Thoracic aorta (tissue), 2 donors: ENCODE data around the gene TMC8. TPM values are rescaled to one million over a fixed set of nuclear protein-coding genes. Genes with fewer than 3 reads are reported as not detected.
"Not testable (repeated sequence)": the region's sequence is repeated elsewhere in the genome, so short reads cannot be mapped to it uniquely, and the experiment has no call there.

Source experiments
- ATAC-seq: fragments of 150-250 bp; one replicate; pipeline ENCODE4 v1.8.0; 2017; ENCODE audit warnings: low read depth; ENCODE audit not compliant: insufficient number of reproducible peaks, low FRiP score
- DNase-seq: peaks from one replicate; pipeline ENCODE4 v3.0.0-alpha.2; 2020; ENCODE audit warnings: low spot score
- H3K27ac ChIP-seq, 2 donors: fragments of 200-600 bp; sonication (generic); 1 replicate in 1 of 2; 2 replicates in 1 of 2; pipeline ENCODE4 v1.5.1; 2016; ENCODE audit warnings: mild to moderate bottlenecking in 2 of 2, moderate library complexity in 2 of 2
- H3K27me3 ChIP-seq: fragments of 200-600 bp; sonication (generic); replicated peaks from 2 replicates; pipeline ENCODE4 v1.6.0; 2016; ENCODE audit warnings: mild to moderate bottlenecking; ENCODE audit not compliant: insufficient read depth
- H3K36me3 ChIP-seq: fragments of 200-600 bp; sonication (generic); one replicate; pipeline ENCODE4 v1.5.1; 2016
- H3K4me1 ChIP-seq, 2 donors: fragments of 200-600 bp; sonication (generic); 1 replicate in 1 of 2; 2 replicates in 1 of 2; pipeline versions ENCODE4 v1.5.1 to v1.6.0; 2016; ENCODE audit warnings: low read depth in 2 of 2, mild to moderate bottlenecking in 1 of 2; ENCODE audit not compliant: control insufficient read depth in 1 of 2
- H3K4me3 ChIP-seq: fragments of 200-600 bp; sonication (generic); 2 replicates; pipeline ENCODE4 v1.5.1; 2016; ENCODE audit warnings: mild to moderate bottlenecking
- H3K9me3 ChIP-seq: fragments of 200-600 bp; sonication (generic); 2 replicates; pipeline ENCODE4 v1.5.1; 2016
- total RNA-seq, 2 donors: library from RNA; depleted of rRNA; stranded (reverse); fragments of >200 nt; gene quantifications; one replicate each; pipeline versions ENCODE4 v1.1.0 to v1.2.3, GENCODE V29; 2016
- TF ChIP-seq, protein P1 (sequence below): fragments of 200-600 bp; sonication (generic); IDR thresholded peaks from one replicate; pipeline ENCODE4 v1.5.1; 2019; ENCODE audit warnings: antibody characterized with exemption

TMC8 gene, protein sequence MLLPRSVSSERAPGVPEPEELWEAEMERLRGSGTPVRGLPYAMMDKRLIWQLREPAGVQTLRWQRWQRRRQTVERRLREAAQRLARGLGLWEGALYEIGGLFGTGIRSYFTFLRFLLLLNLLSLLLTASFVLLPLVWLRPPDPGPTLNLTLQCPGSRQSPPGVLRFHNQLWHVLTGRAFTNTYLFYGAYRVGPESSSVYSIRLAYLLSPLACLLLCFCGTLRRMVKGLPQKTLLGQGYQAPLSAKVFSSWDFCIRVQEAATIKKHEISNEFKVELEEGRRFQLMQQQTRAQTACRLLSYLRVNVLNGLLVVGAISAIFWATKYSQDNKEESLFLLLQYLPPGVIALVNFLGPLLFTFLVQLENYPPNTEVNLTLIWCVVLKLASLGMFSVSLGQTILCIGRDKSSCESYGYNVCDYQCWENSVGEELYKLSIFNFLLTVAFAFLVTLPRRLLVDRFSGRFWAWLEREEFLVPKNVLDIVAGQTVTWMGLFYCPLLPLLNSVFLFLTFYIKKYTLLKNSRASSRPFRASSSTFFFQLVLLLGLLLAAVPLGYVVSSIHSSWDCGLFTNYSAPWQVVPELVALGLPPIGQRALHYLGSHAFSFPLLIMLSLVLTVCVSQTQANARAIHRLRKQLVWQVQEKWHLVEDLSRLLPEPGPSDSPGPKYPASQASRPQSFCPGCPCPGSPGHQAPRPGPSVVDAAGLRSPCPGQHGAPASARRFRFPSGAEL
- 1 to 10 TPM; 5.6 to 9.3 TPM for total RNA-seq

DNA sequence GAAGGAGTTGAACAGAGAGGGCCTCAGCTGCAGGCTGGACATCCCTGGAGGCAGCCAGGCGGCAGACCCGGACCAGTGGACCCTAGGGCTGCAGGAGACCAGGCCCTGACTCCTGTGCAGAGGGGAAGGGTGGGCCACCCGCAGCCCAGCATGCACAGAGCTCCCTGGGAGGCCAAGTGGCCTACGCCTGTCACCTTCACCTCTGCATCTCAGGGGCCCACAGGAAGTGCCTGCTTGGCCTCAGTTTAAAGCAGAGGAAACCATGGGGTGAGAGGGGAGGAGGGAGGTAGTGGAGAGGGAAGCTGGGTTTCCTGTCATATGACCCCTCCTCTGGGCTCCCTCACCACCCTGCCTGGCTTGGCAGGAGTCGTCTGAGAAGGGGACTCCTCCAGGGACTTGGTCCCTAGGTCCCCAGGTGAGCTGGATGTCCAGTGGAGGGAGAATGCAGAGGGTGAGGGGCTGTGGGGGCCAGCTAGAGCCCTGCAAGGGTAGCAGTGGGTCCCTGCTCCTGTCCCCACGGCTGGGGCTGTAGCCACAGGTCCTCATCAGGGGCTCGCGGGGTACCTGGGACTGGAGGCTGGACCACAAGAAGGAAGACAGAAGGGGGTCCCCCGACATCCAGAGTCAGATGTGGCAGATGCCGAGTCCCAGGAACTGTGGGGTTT is at the start of gene TMC8:
TSS of gene TMC8 (plus strand) at position 335 of the 665 bp plus-strand sequence. CDS start 818 bp downstream, outside the sequence.
- TF ChIP-seq, protein P1, sequence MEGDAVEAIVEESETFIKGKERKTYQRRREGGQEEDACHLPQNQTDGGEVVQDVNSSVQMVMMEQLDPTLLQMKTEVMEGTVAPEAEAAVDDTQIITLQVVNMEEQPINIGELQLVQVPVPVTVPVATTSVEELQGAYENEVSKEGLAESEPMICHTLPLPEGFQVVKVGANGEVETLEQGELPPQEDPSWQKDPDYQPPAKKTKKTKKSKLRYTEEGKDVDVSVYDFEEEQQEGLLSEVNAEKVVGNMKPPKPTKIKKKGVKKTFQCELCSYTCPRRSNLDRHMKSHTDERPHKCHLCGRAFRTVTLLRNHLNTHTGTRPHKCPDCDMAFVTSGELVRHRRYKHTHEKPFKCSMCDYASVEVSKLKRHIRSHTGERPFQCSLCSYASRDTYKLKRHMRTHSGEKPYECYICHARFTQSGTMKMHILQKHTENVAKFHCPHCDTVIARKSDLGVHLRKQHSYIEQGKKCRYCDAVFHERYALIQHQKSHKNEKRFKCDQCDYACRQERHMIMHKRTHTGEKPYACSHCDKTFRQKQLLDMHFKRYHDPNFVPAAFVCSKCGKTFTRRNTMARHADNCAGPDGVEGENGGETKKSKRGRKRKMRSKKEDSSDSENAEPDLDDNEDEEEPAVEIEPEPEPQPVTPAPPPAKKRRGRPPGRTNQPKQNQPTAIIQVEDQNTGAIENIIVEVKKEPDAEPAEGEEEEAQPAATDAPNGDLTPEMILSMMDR: no peak
- no peaks in the 10 kb centered on the region for H3K27me3 ChIP-seq
- no peaks in the 10 kb centered on the region for H3K9me3 ChIP-seq
- ATAC-seq (no peak), DNase-seq (no peak)
- H3K4me1 ChIP-seq: peaks cover 16 to 41% of the 10 kb centered on the region in 2 donors
- no peaks in the 10 kb centered on the region for H3K36me3 ChIP-seq
- H3K27ac ChIP-seq: peak within 1 kb of the TSS in 1 of 2 donors; percentile 8
- peak within 1 kb of the TSS; percentile 61 for H3K4me3 ChIP-seq

DNA sequence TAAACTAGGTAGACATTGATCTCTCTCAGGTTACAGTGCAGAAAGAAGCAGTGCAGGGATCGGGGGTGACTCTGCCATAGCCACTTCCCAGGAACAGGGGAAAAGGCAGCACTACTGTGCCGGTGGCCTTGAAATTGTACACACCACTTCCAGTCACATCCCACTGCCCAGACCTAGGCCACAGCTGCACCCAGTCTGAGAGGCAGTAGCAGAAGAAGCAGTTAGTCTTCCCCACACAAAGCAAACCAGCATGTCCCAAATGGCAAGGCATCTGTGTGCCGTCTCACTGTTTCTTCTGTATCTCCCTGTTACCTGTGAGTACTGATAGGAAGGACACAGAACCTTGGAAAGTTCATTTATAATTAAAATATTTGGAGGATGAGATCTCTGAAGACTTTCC is 49.0 kb upstream of the TMC8 start:
- H3K4me1 ChIP-seq: no peaks in the 10 kb centered on the region
- DNase-seq (no peak), ATAC-seq (no peak)
- peaks cover 52% of the 10 kb centered on the region for H3K36me3 ChIP-seq
- no peak overlapping the region for H3K27ac ChIP-seq
- H3K9me3 ChIP-seq: no peaks in the 10 kb centered on the region
- TF ChIP-seq, protein P1: no peak
- H3K27me3 ChIP-seq: no peaks in the 10 kb centered on the region
- no peak overlapping the region for H3K4me3 ChIP-seq

DNA sequence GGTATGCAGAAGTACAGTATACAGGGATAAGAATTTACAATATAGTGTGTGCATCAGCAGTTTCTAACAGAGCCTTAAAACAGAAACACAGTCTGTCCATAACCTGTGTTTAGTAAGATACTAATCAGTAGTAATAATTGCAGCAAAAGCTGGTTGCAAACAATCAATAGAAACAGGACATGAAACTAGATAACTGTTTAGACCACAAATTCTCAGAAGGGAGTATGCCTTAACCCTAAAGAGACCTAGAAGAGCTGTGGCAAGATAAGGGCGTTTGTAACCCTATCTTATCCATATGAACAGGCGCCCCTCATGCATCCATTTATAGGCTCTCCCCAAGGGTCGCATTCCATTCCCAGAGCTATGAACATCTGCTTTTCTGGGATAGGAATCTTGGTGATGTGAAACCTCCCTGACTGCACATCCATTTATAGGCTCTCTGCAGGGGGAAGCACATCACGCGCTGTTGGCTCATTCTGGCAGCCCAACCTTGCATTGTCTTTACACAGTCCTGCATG is 48.2 kb upstream of the TMC8 start:
- not testable (repeated sequence) for ATAC-seq, H3K9me3 ChIP-seq, H3K27me3 ChIP-seq, H3K4me3 ChIP-seq, DNase-seq, H3K4me1 ChIP-seq, H3K27ac ChIP-seq
- H3K36me3 ChIP-seq: peaks cover 51% of the 10 kb centered on the region

DNA sequence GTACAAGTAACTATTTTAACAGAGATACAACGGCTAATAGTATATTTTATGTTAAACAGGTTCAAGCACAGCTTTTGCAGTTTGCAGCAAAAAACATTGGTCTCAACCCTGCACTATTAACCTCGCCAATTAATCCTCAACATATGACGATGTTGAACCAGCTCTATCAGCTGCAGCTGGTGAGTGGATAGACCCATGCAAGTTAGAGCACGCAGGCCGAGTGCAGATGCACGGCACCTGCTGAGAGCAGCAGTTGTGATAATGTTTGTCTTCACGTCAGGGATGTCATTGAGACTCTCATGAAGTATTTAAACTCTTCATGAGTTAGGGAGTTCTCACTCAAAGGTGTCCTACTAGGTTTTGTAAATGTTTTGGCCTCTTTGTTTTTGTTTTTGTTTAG is 47.6 kb upstream of the TMC8 start:
- Histone ChIP-seq H3K4me1 (no peaks in the 10 kb centered on the region), H3K9me3 (no peaks in the 10 kb centered on the region), H3K36me3 (peaks cover 49% of the 10 kb centered on the region), H3K27me3 (no peaks in the 10 kb centered on the region), H3K4me3 (no peak overlapping the region), H3K27ac (no peak overlapping the region)
- DNase-seq (no peak), ATAC-seq (no peak)
- TF ChIP-seq, protein P1: no peak

DNA sequence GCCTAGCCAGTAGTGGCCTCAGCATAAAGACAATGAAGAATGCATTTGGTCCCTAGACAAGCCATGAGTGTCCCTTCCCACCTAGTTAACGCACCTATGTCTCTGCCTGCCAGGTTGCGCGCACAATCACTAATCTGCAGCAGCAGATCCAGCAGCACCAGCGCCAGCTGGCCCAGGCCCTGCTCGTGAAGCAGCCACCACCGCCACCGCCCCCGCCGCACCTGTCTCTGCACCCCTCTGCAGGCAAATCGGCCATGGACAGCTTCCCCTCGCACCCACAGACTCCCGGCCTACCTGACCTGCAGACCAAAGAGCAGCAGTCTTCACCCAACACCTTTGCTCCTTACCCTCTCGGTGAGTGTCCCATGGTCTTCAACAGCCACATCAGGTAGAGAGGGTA is 43.8 kb upstream of the TMC8 start:
- Histone ChIP-seq H3K9me3 (no peaks in the 10 kb centered on the region), H3K4me1 (no peaks in the 10 kb centered on the region), H3K27me3 (no peaks in the 10 kb centered on the region), H3K36me3 (peaks cover 46% of the 10 kb centered on the region), H3K27ac (no peak overlapping the region), H3K4me3 (no peak overlapping the region)
- DNase-seq (no peak), ATAC-seq (no peak)
- TF ChIP-seq, protein P1: no peak
